ENCODE data around the gene IFITM10.
A peak's percentile ranks its signal among the peaks of the same experiment; 100 is the strongest.

IFITM10 gene

DNA sequence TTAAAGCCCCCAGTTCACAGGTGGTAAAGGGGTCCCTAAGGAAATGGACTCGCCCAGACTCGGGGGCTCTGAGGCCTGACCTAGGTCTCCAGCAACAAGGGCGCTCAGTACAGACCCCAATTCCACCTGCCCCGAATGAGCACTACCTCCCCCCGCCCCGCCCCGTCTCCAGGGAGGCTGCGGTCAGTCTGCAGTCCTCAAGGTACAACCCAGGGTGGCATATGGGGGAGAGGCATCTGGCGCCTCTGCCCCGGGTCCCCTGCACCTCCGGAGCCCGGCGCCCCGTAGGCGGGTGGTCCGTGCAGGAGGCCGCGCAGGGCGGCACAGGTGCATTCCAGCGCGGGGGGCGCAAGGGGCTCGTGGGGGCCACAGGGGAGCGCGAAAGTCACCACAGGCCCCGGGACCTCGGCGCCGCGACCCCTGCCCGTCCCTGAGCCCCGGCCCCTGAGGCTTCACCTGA lies 13.0 kb upstream of the IFITM10 start:
- TF ChIP-seq, protein P1, sequence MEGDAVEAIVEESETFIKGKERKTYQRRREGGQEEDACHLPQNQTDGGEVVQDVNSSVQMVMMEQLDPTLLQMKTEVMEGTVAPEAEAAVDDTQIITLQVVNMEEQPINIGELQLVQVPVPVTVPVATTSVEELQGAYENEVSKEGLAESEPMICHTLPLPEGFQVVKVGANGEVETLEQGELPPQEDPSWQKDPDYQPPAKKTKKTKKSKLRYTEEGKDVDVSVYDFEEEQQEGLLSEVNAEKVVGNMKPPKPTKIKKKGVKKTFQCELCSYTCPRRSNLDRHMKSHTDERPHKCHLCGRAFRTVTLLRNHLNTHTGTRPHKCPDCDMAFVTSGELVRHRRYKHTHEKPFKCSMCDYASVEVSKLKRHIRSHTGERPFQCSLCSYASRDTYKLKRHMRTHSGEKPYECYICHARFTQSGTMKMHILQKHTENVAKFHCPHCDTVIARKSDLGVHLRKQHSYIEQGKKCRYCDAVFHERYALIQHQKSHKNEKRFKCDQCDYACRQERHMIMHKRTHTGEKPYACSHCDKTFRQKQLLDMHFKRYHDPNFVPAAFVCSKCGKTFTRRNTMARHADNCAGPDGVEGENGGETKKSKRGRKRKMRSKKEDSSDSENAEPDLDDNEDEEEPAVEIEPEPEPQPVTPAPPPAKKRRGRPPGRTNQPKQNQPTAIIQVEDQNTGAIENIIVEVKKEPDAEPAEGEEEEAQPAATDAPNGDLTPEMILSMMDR (IDR thresholded peaks at IDR 0.05): no peak
- Histone ChIP-seq H3K27me3 (no peaks in the 10 kb centered on the region), H3K4me1 (peaks cover 0 to 52% (median 49%) of the 10 kb centered on the region in 4 donors), H3K27ac (peak overlapping the region; percentile 92 to 93), H3K9me3 (no peaks in the 10 kb centered on the region), H3K36me3 (peaks cover 16 to 34% (median 16%) of the 10 kb centered on the region in 3 donors), H3K4me3 (peak overlapping the region; percentile 85 to 98)
- intact Hi-C loops (cut with DNase I; ENCODE audit: low total_unique reads): loop anchor here (2.0 kb wide), 1 partner anchor 61 kb away; no protein-coding TSS in a partner anchor
- DNase-seq: no peak

- DNase-seq: peak; percentile 63 to 85
- H3K27ac ChIP-seq: peak overlapping the region; percentile 92 to 93
- H3K4me1 ChIP-seq: peaks cover 0 to 59% (median 52%) of the 10 kb centered on the region in 4 donors
- no peaks in the 10 kb centered on the region for H3K27me3 ChIP-seq
- TF ChIP-seq, protein P1 (IDR thresholded peaks at IDR 0.05): no peak
- intact Hi-C loops (cut with DNase I; ENCODE audit: low total_unique reads): loop anchor here (2.0 kb wide), 1 partner anchor 62 kb away; no protein-coding TSS in a partner anchor
- peak overlapping the region; percentile 85 to 98 for H3K4me3 ChIP-seq
- H3K36me3 ChIP-seq: peaks cover 19 to 40% (median 23%) of the 10 kb centered on the region in 3 donors
- H3K9me3 ChIP-seq: no peaks in the 10 kb centered on the region
Measured at GRCh38 chr11:1762537-1763302, 12.3 kb upstream of the IFITM10 start.

- H3K4me1 ChIP-seq: peaks cover 0 to 66% (median 53%) of the 10 kb centered on the region in 4 donors
- DNase-seq: no peak
- TF ChIP-seq, protein P1 (IDR thresholded peaks at IDR 0.05): no peak
- peaks cover 26 to 48% (median 30%) of the 10 kb centered on the region in 3 donors for H3K36me3 ChIP-seq
- no peaks in the 10 kb centered on the region for H3K27me3 ChIP-seq
- H3K9me3 ChIP-seq: no peaks in the 10 kb centered on the region
- intact Hi-C loops (cut with DNase I; ENCODE audit: low total_unique reads): loop anchor here (2.0 kb wide), 1 partner anchor 63 kb away; no protein-coding TSS in a partner anchor
- H3K27ac ChIP-seq: peak overlapping the region; percentile 92 to 93
- peak overlapping the region; percentile 85 to 98 for H3K4me3 ChIP-seq
Measured at GRCh38 chr11:1761857-1762536, 11.6 kb upstream of the IFITM10 start.

DNA sequence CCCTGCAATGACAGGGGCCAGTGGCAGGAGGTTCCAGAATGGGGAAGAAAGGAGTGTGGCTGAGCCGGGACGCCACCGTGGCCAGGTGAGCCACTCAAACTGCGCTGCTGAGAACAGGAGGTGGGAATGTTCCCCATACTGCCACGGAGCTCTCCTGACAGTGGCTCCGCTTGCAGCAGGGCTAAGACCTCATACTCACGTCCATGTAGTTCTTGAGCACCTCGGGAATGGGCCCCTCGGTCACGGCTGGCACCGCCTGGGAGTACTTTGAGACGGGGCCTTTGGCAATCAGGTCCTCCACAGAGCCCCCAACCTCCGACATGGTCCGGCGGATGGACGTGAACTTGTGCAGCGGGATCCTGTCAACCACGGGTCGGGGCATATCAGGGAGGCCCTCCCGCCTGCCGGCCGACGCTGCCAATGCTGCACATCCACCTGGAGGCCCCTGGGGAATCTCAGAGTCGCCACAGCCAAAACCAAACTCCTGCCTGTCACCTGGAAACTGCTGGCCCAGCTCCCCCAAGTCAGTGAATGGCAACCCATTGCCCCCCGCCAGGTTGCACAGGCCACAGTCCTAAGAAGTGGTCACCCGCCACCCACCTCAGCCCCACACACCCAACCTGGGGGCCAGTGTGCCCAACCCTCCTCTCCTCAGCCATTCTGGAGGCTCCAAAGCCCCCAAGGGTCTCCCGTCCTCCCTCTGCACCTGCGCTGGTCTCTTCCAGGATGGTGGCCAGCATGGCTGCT lies 10.9 kb upstream of the IFITM10 start:
- Histone ChIP-seq H3K4me3 (peak overlapping the region in 1 of 2 donors; percentile 85), H3K4me1 (peaks cover 0 to 73% (median 57%) of the 10 kb centered on the region in 4 donors), H3K9me3 (no peaks in the 10 kb centered on the region), H3K36me3 (peaks cover 33 to 55% (median 37%) of the 10 kb centered on the region in 3 donors), H3K27ac (peak overlapping the region; percentile 92 to 93), H3K27me3 (no peaks in the 10 kb centered on the region)
- DNase-seq: no peak
- TF ChIP-seq, protein P1 (IDR thresholded peaks at IDR 0.05): no peak
- intact Hi-C loops (cut with DNase I; ENCODE audit: low total_unique reads): no loop called here

Data from tibial artery (tissue), 4 donors.